ENCODE data around the gene CDV3.

- TF ChIP-seq ZBTB7A (tag by site-specific recombination; IDR thresholded peaks at IDR 0.05; ENCODE audit: low read depth) (no peak), CTCF (tag by site-specific recombination; IDR thresholded peaks at IDR 0.05) (no peak), ZBTB11 (tag by site-specific recombination; conservative IDR thresholded peaks at IDR 0.05; ENCODE audit: low read depth) (no peak), ZNF785 (tag by site-specific recombination; IDR thresholded peaks at IDR 0.05) (no peak), TCF7L2 (IDR thresholded peaks at IDR 0.05; ENCODE audit: borderline replicate concordance, low read depth, low read length) (no peak)
Observed at GRCh38 chr3:133572158-133573053, 1.1 kb upstream of the CDV3 start.

Data from HEK293 (cell line).